Right renal cortex interstitium (tissue), 3 donors: ENCODE measurements around the gene ELAVL4. TPM values are rescaled to one million over a fixed set of nuclear protein-coding genes. Genes with fewer than 3 reads are reported as not detected.
"Not testable (repeated sequence)": the region's sequence is repeated elsewhere in the genome, so short reads cannot be mapped to it uniquely, and the experiment has no call there.

Experiments
- DNase-seq, 3 donors: peaks; one replicate each; pipeline ENCODE4 v3.0.0-alpha.2; 2013; ENCODE audit warnings: low read depth in 3 of 3, low spot score in 2 of 3
- polyA plus RNA-seq, 3 donors: library from polyadenylated mRNA; unstranded; fragments of 120-200 nt; gene quantifications; one replicate each; pipeline ENCODE4 v1.2.1, GENCODE V29; 2013; ENCODE audit not compliant: insufficient read length in 3 of 3

ELAVL4 gene
- polyA plus RNA-seq, 3 donors = 3.4 to 5.9 (median 3.7) TPM

DNA sequence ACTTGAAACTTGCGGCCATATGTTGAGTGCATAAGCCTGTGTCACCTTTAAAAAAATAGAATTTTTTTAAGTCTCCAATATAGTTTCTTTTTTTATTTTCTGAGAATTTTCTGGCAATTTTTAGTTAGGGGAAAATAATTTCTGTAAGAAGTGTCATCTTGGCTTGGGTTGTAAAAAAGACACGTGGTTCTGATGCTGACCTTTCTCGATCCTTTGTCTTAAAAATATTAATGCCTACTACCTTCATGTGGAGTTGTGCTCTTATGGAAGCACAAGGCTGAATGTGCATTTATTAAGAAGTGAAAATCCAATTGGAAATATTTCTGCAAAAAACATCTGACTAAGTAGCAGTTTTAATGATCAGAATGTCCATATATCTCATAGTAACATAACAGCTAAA lies 3.5 kb downstream of the ELAVL4 start:
- DNase-seq = no peak

DNA sequence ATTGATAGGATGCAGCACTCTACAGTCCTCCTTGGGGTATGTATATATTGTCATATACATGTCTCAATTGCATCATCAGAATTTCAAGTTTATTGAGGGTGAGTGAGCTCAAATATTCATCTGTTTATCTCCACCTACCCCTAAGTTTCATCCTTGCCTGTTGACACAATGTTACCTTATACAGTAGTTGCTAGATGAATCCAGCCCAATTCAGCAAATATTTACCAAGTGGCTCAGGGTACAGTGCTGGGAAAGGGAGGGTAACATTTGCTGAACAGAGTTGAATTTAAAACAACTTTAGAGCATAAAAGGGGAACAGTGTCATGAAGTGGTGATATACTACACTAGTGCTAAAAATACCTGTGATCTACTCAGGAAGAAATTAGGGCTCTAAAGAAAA lies 14.4 kb downstream of the ELAVL4 start:
- no peak for DNase-seq

GRCh38 chr1:50126927-50127715 lies 18.4 kb downstream of the ELAVL4 start:
- DNase-seq = no peak

- no peak for DNase-seq
These were observed 20.5 kb downstream of the ELAVL4 start for GRCh38 chr1:50129201-50129600.

GRCh38 chr1:50132347-50132894 lies 23.7 kb downstream of the ELAVL4 start:
- DNase-seq = no peak

- no peak for DNase-seq
These were observed 27.0 kb downstream of the ELAVL4 start for GRCh38 chr1:50135716-50136115.

DNA sequence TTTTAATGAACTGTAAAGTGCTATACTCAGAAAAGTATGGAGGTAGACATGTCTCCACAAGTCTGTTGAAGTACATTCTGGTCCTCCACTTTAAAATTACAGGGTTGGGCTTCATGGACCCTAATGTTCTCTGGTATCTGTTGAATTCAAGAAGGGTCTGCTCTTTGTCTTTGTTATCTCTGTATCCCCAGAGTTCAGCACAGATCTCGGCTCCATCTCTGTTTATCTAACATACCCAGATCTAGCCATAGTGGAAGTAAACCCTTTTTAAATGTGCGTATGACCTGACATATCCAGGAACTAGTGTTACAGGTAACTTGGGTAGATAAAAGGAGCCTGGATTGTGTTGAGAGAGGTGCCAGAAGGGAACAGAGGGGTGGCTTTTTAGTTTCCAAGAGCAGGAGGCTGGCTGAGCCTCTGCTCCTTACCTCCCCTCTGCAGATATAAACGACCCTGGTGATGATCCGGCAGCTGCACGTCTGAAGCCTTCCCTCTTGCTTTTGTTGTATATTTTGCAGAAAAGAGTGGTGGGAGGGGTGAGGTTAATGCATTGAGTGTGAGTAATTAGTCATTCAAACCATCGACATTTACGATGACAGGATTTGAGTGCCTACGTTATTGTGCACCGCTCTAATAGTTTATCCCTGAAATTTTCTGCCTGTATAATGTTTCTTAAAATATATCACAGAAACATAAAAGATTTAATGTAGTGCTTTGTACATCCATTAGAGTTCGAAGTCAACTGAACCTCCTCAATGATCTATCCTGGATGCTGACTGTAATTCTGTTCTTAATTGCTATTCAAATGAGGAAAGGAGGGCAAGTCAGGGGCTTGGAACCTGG lies 30.8 kb downstream of the ELAVL4 start:
- no peak for DNase-seq

GRCh38 chr1:50140182-50140447 lies 31.4 kb downstream of the ELAVL4 start:
- no peak for DNase-seq

DNA sequence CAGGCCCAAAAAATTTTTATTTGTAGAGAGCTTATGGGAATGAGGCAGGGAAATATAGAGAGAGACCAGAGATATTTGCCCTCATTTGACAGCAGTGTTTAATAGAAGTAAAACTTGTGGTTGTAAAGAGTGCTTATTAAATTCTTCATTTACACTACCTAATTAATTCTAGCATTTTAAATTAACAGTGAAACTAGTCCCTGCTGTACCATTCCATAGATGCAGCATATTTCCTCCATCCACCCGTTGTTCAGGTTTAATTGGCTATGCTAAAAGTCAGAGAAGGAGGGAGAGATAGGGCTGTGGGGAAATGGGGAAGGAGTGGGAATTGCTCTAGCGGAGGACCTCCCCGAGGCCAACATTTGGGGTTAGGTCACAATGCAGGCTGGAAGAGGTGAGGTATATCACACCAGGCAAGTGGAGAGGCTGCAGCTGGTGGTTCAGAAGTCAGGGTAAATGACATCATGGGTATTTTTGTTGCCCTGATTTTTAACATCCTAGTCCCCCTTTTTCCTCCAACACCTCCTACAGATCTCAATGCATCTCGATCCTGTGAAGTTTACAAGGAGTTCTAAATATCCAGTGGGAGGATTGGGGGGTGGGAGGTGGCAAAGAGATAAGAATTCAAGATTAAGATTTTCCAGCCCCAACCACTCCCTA lies 38.6 kb downstream of the ELAVL4 start:
- DNase-seq = no peak

- no peak for DNase-seq
These were observed 39.6 kb downstream of the ELAVL4 start for GRCh38 chr1:50148142-50148923.

- no peak for DNase-seq
These were observed 43.5 kb downstream of the ELAVL4 start for GRCh38 chr1:50152236-50152635.

DNA sequence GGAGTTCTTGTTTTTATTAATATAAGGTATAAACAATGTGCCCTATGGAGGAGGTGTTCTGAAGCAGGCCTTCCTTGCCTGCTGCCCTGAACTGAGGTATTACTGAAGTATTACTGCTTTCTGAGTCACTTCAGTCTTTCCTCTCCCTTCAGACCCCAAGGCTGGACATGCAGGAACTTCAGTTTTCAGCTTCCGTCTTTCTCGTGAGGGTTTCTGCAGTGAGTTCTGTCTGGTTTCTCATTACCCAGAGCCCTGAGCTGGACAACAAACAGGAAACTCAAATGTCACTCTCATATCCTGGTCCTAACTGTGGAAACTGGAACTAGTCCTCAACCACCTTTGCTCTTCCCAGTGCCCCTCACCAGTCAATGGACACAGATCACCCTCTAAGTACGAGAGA lies 46.8 kb downstream of the ELAVL4 start:
- DNase-seq = no peak

DNA sequence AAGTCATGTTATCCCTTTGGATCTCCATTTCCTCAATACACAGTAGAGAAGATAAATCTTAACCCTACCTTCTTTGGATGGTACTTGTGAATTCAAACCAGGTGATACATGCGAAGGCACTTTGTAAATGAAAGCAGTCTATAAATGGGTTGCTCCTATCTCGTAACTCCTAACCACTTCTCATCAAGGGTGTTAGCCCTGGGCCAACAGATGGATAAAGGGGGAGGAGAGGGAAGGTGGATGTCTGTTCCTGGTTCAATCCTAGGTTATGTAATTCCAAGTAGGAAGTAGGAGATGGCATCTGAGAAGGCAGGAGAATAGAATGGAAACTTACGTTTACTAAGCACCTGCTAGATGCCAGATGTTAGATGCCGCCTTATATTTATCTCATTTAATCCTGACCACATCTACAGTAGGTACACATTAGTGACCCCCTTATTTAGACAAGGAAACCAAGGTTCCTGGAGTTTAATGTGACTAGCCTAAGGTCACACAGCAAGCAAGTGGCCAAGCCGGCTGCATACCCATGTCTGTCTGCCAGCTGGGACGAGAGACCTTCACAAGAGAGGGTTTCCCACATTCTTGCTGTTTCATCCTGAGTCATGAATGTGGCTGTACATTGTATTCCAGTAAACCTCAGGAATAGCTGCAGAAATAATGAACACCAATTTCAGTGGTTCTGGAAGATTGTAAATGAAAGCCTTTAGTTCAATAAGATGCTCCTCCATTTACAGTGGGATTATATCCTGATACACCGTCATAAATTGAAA lies 47.7 kb downstream of the ELAVL4 start:
- DNase-seq = no peak

DNA sequence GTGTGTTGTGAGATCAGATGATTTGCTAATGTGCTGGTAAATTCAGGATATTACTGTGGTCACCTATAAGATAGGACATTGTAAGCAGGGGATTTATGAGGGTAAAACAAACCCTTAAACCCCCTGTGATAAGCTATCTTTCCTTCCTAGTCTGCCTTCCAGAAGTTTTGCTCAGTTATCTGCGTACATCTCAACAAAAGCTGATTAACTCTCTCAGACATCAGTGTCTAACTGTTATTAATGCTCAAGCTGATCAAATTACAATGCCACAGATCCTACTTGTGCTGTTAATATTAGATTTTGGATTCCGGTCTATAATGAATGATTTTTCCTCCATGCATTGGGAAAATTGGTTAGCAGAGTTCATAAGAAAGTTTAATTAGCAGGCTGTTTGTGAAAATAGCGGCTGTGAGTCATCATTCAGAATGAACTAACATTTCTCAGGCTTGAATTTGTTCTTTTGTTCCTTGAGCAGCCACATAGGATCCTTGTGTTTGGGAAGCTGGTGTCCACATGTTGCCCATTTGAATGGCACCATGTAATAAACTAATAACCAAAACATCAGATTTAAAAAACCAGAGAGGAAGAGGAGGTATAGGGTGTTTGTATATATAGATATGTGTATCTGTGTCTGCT lies 48.7 kb downstream of the ELAVL4 start:
- no peak for DNase-seq

- no peak for DNase-seq
These were observed 49.7 kb downstream of the ELAVL4 start for GRCh38 chr1:50158421-50158820.

GRCh38 chr1:50163680-50164079 lies 55.0 kb downstream of the ELAVL4 start:
- no peak for DNase-seq

- DNase-seq = not testable (repeated sequence)
These were observed 57.6 kb downstream of the ELAVL4 start for GRCh38 chr1:50166351-50166750.

DNA sequence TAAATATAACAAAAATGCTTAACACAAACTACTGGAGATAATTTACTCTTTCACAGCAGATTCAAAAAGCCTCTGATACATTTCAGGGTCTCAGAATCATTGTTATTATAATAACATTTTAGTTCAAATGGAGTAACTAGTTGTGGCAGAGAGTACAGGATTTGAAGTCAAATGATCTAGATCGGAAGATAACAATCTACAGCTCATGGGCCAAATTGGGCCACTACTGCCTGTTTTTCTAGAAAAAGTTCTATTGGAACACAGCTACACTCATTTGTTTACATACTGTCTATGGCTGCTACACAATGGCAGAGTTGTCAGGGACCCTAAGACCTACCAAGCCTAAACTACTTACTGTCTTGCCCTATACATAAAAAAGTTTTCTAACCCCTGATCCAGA lies 63.6 kb downstream of the ELAVL4 start:
- no peak for DNase-seq

DNA sequence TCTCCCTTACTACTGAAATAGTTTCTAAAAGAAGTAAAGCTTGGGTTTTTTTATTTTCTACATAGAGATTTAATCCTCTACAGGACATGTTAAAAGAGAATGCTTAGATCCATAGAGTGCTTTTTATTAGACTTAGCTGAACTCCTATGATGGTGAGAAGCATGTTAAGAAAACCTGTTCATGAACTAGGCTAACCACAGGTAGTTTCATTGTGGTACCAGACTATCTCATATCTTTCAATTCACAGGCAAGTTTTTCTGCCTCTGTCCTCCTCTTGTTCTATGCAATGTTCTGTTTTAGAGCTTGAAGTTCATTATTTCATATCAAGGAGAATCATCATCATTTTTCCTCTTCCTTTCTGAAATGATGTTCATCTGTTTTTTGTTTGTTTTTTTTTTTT lies 65.4 kb downstream of the ELAVL4 start:
- DNase-seq = no peak
